MV-4-11 (cell line): Measurements from ENCODE around the gene PIK3CA.

Source experiments
- DNase-seq: peaks from one replicate; lab custom pipeline; 2025; lab: John Stamatoyannopoulos, UW

The PIK3CA gene

DNA sequence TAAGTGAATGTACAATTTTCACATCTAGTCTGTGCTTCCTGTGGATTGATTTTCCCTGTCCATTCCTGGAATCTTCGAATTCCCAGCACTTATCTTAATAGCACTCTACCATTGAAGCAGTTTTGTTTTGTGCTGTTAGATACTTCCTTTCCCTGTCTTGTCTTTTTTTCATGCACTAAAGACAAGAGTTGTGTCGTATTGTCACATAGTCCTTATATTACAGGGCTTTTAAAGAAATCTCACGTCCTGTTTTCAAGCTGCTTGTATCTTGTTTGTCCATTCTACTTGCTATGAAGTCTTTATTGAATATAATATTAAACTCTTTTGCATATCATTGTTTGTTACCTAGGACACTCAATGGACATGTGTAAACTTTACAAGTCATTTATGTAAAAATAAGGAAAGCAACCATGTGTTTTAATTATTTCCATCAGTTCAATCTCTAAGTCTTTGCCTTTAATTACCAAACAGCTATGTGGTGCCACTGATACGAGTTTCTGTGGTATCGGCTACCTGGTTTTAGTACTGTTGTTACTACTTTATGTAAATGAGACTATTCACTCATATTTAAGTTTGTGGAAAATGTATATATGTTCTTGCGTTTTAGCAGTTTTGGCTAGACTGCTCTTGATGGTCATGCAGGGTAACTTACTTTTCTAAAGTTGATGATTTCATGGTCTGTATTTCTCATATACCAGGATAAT, 10.3 kb downstream of the PIK3CA start:
- no peak for DNase-seq

- DNase-seq, result no peak
These were observed 15.3 kb downstream of the PIK3CA start for GRCh38 chr3:179163503-179163902.

- no peak for DNase-seq
These were observed 16.7 kb downstream of the PIK3CA start for GRCh38 chr3:179164857-179165256.

DNA sequence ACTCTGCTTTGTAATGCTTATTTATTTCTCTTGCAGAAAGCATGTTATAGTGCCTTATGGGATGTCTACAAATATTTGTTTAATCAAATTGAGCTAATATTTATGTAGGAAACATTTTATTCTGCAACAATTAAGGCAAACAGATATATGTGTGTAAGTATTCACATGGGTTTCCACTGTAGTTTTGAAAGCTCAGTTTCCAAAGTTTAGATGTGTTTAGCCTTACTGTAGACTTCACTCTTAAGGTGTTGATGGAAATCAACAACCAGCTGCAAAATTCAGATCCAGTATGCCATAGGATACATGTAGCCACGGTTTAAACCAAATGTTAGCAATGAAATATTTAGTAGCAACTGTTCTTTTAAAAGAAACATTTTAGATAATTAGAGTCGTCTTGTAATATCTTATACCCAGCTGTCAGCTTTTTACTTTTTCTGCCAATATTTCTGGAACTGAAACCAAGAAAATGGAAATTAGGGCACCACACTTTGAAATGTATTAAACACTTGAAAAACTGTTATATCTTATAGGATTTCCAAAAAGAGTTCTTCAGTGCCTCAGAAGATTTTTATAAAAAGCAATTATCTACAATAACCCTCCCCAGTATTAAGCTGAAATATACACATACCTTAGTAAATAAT, 18.5 kb downstream of the PIK3CA start:
- no peak for DNase-seq

DNA sequence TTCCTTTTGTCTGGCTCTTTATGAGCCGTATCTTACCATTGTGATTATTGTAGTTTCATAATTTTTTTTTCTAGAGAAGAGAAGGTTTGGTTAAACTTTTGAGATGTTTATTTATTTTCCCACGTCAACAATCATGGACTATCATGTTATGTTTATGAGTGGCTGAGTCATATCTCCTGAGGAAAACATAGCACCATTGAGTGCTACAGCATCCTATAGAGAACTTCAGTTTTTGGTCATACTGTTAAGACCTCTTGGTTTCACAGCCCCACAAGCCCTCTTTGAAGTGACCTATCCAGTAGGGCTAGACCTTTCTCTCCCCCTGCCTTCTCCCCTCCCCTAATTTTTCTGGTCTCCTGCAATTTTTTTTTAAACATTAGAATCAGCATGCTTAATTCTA, 20.8 kb downstream of the PIK3CA start:
- no peak for DNase-seq

DNA sequence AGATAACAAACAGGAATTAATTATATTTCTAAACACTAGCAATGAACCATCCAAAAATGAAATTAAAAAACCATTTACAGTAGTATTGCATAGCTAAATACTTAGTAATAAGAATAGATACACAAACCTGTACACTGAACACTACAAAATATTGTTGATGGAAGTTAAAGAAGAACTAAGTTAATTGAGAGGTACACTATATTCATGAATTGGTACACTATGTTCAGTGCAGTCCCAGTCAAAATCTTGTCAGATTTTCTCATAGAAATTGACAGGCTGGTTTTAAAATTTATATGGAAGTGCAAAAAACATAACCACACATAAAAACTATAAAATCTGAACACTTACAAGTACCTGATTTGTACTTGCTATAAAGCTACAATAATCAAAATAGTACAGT, 24.4 kb downstream of the PIK3CA start:
- no peak for DNase-seq

DNA sequence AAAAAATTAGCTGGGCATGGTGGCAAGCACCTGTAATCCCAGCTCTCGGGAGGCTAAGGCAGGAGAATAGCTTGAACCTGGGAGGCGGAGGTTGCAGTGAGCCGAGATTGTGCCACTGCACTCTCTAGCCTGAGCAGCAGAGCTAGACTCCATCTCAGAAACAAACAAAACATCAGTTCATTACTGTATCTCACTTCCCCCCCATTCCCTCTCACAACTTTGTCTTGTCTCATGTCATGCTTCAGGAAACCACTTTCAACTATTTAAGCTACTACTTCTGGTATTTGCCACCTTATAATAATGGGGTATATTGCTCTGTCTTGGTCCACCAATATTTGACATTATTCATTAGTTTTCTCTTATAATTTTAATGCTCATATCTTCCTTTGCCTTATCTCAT, 26.2 kb downstream of the PIK3CA start:
- DNase-seq, result no peak

DNA sequence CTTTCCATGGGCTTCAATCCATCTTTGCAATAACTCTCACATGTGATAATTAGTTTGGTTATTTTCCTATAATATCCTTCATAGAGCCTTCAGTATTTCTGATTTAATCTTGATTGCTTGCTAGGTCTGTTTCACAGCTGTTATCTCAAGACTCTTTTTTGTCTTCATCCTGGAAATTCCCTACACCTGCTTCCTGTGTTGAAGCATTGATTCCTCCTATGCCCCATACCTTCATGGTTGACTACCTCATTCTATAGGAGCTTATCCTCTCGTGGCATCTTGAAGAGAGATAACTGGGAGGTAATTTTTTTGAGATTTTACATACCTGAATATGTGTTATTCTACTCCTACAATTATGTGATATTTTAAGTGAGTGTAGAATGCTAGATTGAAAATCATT, 26.7 kb downstream of the PIK3CA start:
- DNase-seq, result no peak

DNA sequence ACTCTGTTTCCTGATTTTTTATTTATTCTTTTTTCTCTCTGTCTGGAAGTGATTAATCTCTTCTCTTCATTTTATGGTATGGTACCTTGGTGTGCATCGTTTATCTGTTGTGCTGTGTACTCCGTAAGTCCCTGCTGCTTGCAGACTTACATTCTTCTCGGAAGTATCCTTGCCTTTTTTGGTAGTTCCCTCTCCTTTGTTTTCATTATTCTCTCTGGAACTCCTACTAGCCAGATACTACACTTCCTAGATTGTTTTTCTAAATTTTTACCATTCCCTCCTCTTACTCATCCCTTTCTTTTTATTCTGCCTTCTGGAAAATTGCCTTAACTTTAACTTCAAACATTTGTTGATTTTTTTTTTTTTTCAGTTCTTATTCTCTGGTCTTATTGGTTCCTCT, 27.2 kb downstream of the PIK3CA start:
- no peak for DNase-seq

GRCh38 chr3:179177611-179178010, 29.5 kb downstream of the PIK3CA start:
- DNase-seq, result no peak

DNA sequence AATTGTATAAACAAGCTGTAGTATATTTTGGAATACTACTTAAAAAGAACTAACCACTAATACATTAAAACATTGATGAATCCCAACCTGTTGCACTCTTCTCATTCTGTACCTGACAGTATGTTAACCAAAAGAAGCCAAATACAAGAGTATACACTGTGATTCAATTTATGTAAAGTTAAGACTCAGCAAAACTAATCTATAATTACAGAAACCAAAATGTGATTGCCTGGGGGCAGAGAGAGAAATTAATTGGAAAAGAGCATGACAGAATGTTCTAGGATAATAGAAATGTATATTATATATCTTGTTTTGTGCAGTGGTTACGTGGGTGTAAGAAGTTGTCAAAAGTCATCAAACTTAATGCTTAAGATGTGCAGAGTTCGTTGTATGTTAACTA, 31.1 kb downstream of the PIK3CA start:
- no peak for DNase-seq

- no peak for DNase-seq
These were observed 32.0 kb downstream of the PIK3CA start for GRCh38 chr3:179179979-179180759.

- peak; percentile 32 for DNase-seq
These were observed 32.9 kb downstream of the PIK3CA start for GRCh38 chr3:179181021-179181472.

- DNase-seq, result peak; percentile 52
These were observed 33.9 kb downstream of the PIK3CA start for GRCh38 chr3:179181993-179182551.

GRCh38 chr3:179182902-179183301, 34.7 kb downstream of the PIK3CA start:
- no peak for DNase-seq

- DNase-seq, result peak; percentile 12
These were observed 36.7 kb downstream of the PIK3CA start for GRCh38 chr3:179184826-179185225.

- no peak for DNase-seq
These were observed 38.3 kb downstream of the PIK3CA start for GRCh38 chr3:179186426-179186825.

- no peak for DNase-seq
These were observed 41.6 kb downstream of the PIK3CA start for GRCh38 chr3:179189759-179190158.

DNA sequence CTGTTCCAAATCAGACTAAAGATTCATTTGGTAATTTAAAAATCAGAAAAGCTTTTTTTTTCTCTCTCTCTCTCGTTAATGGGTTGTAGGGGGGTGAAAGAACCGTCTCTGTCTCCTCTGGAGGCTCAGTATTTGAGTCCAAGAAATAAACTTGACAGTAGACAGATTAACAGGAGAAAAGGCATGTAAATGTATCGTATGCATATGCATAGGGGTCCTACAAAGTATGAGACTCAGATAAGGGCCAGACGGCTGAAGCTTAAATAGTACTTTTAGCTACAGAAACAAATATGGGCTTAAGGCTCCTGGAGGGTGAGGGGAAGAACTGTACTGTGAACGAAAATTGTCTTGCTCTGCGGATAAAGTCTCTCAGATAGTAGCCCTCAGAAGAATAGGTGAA, 42.4 kb downstream of the PIK3CA start:
- DNase-seq, result no peak

GRCh38 chr3:179192542-179192941, 44.4 kb downstream of the PIK3CA start:
- DNase-seq, result no peak

- DNase-seq, result no peak
These were observed 46.8 kb downstream of the PIK3CA start for GRCh38 chr3:179194931-179195330.

GRCh38 chr3:179196098-179196497, 47.9 kb downstream of the PIK3CA start:
- DNase-seq, result peak; percentile 3

- DNase-seq, result no peak
These were observed 48.5 kb downstream of the PIK3CA start for GRCh38 chr3:179196700-179197099.
